ENCODE data around the gene CNOT4. TPM values are rescaled to one million over a fixed set of nuclear protein-coding genes. Genes with fewer than 3 reads are reported as not detected.
"Not testable (repeated sequence)": the region's sequence is repeated elsewhere in the genome, so short reads cannot be mapped to it uniquely, and the experiment has no call there.

CNOT4 gene
- polyA plus RNA-seq, 1 donor: 22.0 TPM

GRCh38 chr7:135454060-135454459 lies 55.8 kb downstream of the CNOT4 start:
- DNase-seq (ENCODE audit: low read depth): no peak

GRCh38 chr7:135449436-135449835 lies 60.5 kb downstream of the CNOT4 start:
- no peak for DNase-seq (ENCODE audit: low read depth)

- DNase-seq (ENCODE audit: low read depth): no peak
Observed at GRCh38 chr7:135448753-135449152, 61.1 kb downstream of the CNOT4 start.

- no peak for DNase-seq (ENCODE audit: low read depth)
Observed at GRCh38 chr7:135447748-135448147, 62.2 kb downstream of the CNOT4 start.

DNA sequence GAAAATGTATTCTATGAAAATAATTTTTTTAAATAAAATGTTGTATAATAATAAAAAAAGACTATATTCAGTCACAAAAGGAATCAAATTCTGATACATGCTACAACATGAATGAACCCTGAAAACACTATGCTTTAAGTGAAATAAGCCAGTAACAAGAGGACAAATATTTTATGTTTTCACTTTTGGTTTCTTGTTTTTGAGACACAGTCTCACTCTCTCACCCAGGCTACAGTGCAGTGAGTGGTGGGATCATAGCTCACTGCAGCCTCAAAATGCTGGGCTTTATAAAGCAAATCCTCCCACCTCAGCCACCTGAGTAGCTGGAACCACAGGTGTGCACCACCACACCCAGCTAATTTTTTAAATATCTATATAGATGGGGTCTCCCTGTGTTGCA lies 64.2 kb downstream of the CNOT4 start:
- no peak for DNase-seq (ENCODE audit: low read depth)

DNA sequence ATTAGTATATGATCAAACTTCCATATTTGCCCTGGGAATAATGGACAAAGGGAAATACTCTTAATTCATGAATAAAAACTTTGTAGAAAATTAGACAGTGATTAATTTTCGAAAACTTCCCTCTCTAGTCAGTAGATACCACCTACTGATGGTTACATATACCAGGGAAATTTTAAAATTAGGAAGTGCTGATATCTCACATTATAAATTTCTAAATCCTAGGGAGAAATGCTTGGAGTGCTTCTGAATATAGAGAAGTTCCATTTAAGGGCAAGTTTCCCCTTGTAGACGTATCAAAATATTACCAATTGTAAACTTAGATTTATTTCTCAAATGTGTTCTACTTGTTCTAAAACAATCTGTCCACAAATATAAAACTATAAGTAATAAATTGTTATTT lies 64.6 kb downstream of the CNOT4 start:
- DNase-seq (ENCODE audit: low read depth): not testable (repeated sequence)

- DNase-seq (ENCODE audit: low read depth): no peak
Observed at GRCh38 chr7:135441791-135442190, 68.1 kb downstream of the CNOT4 start.

GRCh38 chr7:135434047-135434446 lies 75.9 kb downstream of the CNOT4 start:
- DNase-seq (ENCODE audit: low read depth): no peak

- DNase-seq (ENCODE audit: low read depth): no peak
Observed at GRCh38 chr7:135430626-135431025, 79.3 kb downstream of the CNOT4 start.

DNA sequence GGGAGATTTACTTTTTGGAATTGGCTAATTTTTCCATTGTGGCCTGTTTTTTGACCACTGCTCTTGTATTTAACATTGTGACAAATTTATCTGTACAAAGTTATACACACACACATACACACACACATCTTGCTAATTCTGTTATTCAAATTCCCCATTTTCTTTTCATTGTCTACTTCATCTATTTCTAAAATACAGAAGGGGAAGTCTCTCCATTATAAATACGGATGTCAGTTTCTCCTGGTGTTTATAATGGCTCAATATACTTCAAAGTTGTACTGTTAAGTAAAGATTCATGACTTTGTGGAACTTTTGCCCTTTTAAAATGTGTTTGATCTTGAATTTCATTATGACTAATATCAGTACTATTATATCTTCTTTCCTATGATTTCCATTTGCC lies 81.0 kb downstream of the CNOT4 start:
- no peak for DNase-seq (ENCODE audit: low read depth)

- DNase-seq (ENCODE audit: low read depth): no peak
Observed at GRCh38 chr7:135428011-135428410, 81.9 kb downstream of the CNOT4 start.

DNA sequence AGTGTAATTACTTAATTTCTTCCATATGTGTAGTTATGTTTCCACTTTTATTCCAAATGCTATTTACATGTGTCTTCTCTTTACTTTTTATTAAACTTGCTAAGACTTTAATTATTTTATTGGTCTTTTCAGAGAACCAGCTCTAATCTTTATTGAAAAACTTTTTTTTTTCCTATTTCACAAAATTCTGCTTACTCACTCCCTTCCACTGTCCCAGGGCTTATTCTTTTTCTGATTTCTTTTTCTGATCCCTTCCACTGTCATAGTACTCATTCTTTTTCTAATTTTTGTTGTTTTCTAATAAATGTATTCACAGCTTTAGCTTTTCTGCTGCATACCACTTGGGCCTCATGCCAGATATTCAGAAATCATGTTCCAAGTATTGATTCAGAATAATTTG lies 82.7 kb downstream of the CNOT4 start:
- DNase-seq (ENCODE audit: low read depth): no peak

- no peak for DNase-seq (ENCODE audit: low read depth)
Observed at GRCh38 chr7:135425036-135425435, 84.9 kb downstream of the CNOT4 start.

GRCh38 chr7:135420786-135421185 lies 89.1 kb downstream of the CNOT4 start:
- no peak for DNase-seq (ENCODE audit: low read depth)

- no peak for DNase-seq (ENCODE audit: low read depth)
Observed at GRCh38 chr7:135416431-135416830, 93.5 kb downstream of the CNOT4 start.

- no peak for DNase-seq (ENCODE audit: low read depth)
Observed at GRCh38 chr7:135414850-135415439, 95.0 kb downstream of the CNOT4 start.

GRCh38 chr7:135414208-135414607 lies 95.7 kb downstream of the CNOT4 start:
- no peak for DNase-seq (ENCODE audit: low read depth)

DNA sequence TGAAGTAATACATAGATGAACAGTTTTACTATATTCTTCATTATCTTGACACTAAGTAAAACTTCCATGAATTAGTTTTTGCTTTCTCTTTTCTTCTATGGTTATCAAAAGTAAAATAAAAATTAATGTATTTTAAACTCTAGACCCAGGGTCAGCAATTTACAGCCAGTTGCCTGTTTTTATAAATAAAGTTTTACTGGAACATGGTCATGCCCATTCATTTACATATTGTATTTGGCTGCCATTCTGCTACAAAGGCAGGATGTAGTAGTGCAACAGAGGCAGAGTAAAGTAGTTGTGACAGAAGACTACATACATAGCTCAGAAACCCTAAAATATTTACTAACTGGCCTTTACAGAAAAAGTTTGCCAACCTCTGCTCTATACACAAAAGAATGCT lies 98.8 kb downstream of the CNOT4 start:
- DNase-seq (ENCODE audit: low read depth): no peak

DNA sequence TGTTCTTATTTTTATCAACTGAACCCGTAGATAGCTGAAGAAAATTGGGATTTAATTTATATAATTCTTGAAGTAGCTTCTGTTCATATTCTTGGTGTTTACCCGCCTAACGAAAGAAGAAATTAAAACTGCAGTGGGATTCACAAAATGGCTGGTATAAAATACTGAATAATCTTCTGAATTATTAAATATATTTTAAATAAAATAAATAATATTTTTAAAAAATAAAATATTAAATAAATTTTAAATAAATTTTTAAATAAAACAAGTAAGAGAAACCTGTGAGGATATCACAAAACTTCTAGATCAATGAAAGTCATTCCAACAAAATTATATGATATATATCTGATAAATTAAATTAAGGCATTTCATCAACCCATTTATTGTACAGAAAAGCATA lies 99.4 kb downstream of the CNOT4 start:
- no peak for DNase-seq (ENCODE audit: low read depth)

DNA sequence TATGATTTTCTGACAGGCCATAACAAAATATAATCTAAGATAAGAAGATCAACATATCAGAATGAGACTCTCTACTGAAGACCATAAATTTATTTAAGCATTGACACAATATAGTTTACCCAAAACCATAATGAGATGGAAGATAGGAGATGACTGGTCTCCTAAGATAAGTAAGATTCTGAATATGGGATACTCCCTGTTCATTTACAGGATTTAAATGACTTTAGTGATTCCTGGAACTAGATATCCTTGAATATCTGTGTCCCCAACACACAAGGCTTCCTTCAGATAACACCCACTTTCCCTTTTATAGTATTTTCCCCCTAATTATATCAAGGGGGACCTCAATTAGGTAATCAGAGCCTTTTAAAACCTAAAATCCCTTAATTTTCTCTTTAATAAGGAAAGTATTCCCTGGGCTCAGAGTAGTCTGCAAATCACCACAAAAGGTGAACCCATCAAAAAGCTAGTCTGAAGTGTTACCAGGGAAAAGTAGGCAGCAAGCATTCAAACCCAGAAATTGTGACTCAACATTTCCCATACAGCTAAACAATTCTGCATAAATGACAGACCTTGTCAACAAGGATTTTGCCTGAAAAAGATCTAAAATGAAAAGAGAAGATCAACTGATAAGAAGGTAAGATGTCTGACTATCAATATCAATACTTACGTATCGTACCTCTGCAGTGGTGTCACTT lies 99.9 kb downstream of the CNOT4 start:
- DNase-seq (ENCODE audit: low read depth): no peak

DNA sequence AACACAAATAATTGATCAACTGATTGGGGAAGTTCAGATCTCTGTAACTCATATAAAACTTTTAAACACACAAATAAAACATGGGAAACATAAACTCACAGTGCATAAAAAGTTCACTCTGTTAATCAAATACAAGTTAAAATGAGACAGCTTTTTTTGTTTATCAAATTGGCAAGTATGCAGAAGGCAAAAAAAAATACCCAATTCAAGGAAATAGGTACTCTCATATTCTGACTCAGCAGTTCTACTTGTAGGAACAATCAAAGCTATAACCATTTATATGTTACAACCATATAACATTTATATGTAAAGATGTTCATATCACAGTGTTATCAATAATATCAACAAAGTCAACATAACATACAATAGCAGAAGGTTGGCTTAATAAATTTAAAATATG lies 102.0 kb downstream of the CNOT4 start:
- DNase-seq (ENCODE audit: low read depth): no peak

DNA sequence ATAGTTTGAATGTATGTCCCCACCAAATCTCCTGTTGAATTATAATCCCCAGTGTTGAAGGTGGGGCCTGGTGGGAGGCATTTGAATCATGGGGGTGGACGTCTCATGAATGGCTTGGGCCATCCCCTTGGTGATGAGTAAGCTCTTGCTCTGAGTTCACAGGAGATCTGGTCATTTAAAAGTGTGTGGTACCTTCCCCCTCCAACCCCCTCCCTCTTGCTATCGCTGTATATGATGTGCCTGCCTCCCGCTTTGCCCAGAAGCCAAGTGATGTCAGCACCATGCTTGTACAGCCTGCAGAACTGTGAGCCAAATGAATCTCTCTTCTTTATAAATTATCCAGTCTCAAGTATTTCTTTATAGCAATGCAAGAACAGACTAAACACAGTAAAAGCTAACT lies 103.0 kb downstream of the CNOT4 start:
- no peak for DNase-seq (ENCODE audit: low read depth)

DNA sequence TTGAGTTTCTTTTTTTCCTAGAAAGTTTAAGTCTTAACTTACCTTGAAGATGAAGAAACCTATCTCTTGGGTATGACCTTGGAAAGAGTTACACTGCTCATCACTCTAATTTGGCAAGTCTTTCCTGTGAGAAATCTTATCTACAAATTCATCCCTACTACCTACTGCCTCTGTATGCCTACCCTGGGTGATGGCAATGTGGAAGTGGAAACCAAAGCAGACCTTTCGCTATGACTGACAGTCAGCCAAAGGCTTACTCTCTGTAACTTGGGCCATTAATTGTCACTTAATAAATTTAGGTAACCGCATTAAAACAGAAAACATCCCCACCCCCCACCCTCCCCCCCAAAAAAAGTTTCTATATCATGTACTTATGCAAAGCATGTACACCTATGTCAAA lies 103.9 kb downstream of the CNOT4 start:
- DNase-seq (ENCODE audit: low read depth): no peak

DNA sequence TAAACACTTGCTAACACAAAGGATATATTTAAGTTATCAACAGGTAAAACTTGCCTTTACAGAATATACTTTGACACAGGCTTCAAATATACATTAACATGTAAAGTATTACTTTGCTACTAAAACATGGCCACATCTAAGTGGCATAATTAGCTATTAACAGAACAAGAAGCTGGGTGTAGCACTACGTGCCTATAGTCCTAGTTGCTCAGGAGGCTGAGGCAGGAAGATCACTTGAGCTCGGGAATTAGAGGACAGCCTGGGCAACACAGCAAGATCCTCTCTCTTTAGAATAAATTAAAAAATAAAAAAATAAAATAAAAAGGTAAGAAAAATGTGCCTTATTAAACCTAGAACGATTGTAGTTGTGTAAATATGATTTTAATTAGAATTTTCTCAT lies 106.6 kb downstream of the CNOT4 start:
- DNase-seq (ENCODE audit: low read depth): no peak
